Skin epidermis (tissue), 12 donors: ENCODE results near the gene NRAS.
A peak's percentile ranks its signal among the peaks of the same experiment; 100 is the strongest.

Source experiments
- H3K27ac ChIP-seq, 21 experiments: fragments of 200-600 bp; sonication (generic) in 11 of 21; one replicate each; pipeline ENCODE4 v1.5.0; 2020; ENCODE audit warnings: mild to moderate bottlenecking in 3 of 21, inconsistent platforms in 2 of 21, moderate library complexity in 2 of 21
- H3K4me3 ChIP-seq, 7 experiments: fragments of 200-600 bp; sonication (generic) in 2 of 7; one replicate each; pipeline ENCODE4 v1.5.0; 2020; ENCODE audit warnings: inconsistent platforms in 2 of 7, mild to moderate bottlenecking in 2 of 7, moderate library complexity in 1 of 7

The NRAS gene

DNA sequence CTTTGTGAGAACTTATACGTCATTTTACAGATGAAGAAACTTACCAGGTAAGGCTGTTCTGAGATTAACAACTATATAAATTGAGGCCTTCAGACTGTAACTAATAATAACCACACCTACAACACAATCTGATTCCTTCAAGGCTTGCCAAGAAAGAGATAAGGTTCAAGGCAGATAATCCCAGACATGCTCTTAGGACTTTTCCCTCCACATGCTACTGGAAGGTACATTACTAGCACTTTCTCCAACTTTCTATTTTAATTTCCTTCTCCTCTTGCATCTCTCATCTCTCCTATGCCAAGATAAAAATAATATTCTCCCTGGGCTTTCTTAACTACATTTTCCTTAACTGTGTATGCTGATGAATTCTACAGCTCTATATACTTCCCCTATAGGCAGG lies 18.9 kb upstream of the NRAS start:
- H3K27ac ChIP-seq = no peak overlapping the region
- no peak overlapping the region for H3K4me3 ChIP-seq

DNA sequence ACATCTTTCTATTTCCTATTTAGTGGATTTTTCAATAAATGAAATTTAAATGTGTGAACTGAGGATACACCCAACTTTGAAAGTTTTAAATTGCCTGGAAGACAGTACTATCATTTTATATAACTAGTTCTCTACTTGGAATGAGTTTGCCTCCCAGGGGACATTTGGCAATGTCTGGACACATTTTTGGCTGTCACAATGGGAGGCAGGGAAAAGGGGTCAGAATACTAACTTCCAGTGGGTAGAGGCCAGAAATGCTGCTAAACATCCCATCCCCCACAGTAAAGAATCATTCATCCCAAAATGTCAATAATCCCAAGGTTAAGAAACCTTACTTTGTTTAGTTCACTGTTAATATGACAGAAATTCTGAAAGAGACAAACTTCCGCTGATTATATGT lies 13.2 kb upstream of the NRAS start:
- Histone ChIP-seq H3K4me3 (no peak overlapping the region), H3K27ac (no peak overlapping the region)

- H3K27ac ChIP-seq = no peak overlapping the region
- no peak overlapping the region for H3K4me3 ChIP-seq
Observed at GRCh38 chr1:114728553-114728952, 12.0 kb upstream of the NRAS start.

DNA sequence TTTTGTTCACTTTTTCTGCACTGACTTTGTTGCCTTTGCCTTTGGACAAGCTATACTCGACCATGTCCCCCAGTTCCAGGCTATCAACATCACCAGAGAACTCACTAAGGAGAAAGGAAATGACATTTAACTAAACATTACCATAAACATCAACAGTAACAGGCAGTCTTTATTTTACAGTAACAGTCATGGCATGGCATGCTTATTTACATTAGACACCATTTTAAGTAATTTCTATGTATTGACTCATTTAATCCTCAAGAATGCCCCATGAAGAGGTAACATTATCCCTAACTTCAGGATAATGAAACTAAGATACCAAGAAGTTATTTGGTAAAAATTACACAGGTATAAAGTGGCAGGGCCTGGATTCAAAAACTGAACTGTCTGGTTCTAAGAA lies 8.7 kb upstream of the NRAS start:
- Histone ChIP-seq H3K27ac (no peak overlapping the region), H3K4me3 (no peak overlapping the region)

DNA sequence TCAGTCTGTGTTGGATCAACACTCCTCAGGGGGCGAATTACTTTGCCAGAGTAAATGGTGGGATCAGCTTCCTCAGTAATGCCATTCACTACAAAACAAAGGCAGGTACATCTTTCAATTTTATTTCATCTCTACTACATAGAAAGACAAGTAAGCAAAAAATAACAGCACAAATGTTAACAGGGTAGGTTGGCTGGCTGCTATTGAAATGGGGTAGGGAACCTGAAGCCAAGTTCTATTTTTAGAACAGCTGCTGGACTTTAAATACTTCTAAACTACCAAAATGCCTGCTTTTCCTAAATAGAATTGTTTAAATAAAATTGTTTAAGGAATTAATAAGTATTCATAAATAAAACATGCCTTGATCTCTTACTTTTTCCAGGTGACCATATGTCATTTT lies 7.3 kb upstream of the NRAS start:
- H3K4me3 ChIP-seq = no peak overlapping the region
- no peak overlapping the region for H3K27ac ChIP-seq

- no peak overlapping the region for H3K27ac ChIP-seq
- no peak overlapping the region for H3K4me3 ChIP-seq
Observed at GRCh38 chr1:114723457-114723856, 6.9 kb upstream of the NRAS start.

GRCh38 chr1:114720492-114720891 lies 3.9 kb upstream of the NRAS start:
- Histone ChIP-seq H3K27ac (peak overlapping the region in 7 of 21 experiments; percentile 8 to 65 (median 59)), H3K4me3 (no peak overlapping the region)

- Histone ChIP-seq H3K27ac (peak overlapping the region in 11 of 21 experiments; percentile 9 to 65 (median 56)), H3K4me3 (no peak overlapping the region)
Observed at GRCh38 chr1:114719424-114719787, 2.8 kb upstream of the NRAS start.

GRCh38 chr1:114718661-114719423 lies 2.3 kb upstream of the NRAS start:
- no peak overlapping the region for H3K4me3 ChIP-seq
- peak overlapping the region in 14 of 21 experiments; percentile 8 to 65 (median 49) for H3K27ac ChIP-seq

DNA sequence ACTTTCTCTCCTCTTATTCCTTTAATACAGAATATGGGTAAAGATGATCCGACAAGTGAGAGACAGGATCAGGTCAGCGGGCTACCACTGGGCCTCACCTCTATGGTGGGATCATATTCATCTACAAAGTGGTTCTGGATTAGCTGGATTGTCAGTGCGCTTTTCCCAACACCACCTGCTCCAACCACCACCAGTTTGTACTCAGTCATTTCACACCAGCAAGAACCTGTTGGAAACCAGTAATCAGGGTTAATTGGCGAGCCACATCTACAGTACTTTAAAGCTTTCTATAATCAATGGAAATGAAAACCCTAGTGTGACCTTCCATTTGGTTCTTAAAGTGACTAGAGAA lies 643 bp downstream of the NRAS start:
- H3K4me3 ChIP-seq = peak overlapping the region; percentile 52 to 93 (median 74)

GRCh38 chr1:114712977-114713376 lies 3.6 kb downstream of the NRAS start:
- Histone ChIP-seq H3K27ac (no peak overlapping the region), H3K4me3 (no peak overlapping the region)

More for the DNA sequence above, 643 bp downstream of the NRAS start:
- H3K27ac ChIP-seq = peak overlapping the region in 20 of 21 experiments; percentile 89 to 99 (median 96)

GRCh38 chr1:114710360-114710759 lies 6.2 kb downstream of the NRAS start:
- Histone ChIP-seq H3K27ac (no peak overlapping the region), H3K4me3 (no peak overlapping the region)

GRCh38 chr1:114707604-114708003 lies 9.0 kb downstream of the NRAS start:
- no peak overlapping the region for H3K27ac ChIP-seq
- no peak overlapping the region for H3K4me3 ChIP-seq

DNA sequence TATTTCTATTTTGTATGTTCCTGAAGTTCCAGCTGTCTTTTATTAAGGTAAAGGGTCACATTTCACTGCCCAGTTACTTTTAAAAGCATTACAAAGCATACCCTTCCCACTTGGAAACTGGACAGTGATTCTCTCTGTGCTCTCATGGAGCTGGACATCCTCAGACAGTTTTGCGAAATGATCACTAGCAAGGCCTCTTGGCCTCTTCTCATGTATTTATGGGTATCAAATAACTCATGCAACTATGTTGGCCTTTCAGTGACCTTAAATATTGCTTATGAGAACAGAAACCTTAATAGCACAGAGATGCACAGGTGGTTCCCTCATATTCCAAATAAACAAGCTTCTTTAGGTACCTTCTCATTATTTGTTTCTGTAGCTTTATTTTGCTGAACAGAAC lies 13.3 kb downstream of the NRAS start:
- H3K27ac ChIP-seq = no peak overlapping the region
- H3K4me3 ChIP-seq = no peak overlapping the region

DNA sequence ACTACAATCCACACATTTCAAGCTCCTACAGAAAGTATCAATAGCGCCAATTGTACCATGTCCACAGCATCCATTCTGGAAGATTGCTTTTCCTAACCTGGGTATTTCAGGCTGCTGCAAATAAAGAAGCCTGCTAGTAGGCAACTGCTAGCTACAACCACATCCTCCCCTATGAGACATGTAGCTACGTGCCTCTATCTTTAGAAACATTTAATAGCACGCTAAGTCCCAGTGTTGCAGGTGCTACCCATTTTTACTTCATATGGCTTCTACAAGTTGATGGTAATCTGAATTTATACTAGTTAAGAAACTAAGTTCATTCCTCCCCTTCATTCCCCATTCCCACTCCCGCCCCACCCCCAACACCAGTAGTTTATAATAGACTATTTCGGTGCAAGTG lies 13.8 kb downstream of the NRAS start:
- no peak overlapping the region for H3K4me3 ChIP-seq
- H3K27ac ChIP-seq = no peak overlapping the region

GRCh38 chr1:114701931-114702330 lies 14.6 kb downstream of the NRAS start:
- Histone ChIP-seq H3K4me3 (no peak overlapping the region), H3K27ac (no peak overlapping the region)

GRCh38 chr1:114700036-114700600 lies 16.5 kb downstream of the NRAS start:
- Histone ChIP-seq H3K27ac (no peak overlapping the region), H3K4me3 (no peak overlapping the region)

DNA sequence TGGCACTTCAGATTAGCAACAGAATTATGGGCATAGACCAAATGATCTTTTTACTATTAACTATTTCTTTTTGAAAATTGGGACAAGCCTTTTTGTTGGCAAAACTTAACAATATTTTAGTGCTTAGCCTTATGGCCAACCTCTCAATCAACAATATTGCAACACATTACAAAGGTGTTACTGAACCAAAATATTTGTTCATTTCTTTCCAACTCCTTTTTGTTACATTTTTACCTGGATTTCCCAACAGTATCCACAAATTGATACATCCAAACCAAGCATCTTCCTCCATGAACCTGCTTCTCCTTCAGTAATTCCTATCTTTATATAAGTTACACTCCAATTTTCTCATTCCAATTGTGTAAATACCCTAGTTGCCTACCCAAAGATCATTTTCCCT lies 19.8 kb downstream of the NRAS start:
- H3K27ac ChIP-seq = no peak overlapping the region
- no peak overlapping the region for H3K4me3 ChIP-seq

GRCh38 chr1:114695430-114696058 lies 21.0 kb downstream of the NRAS start, which contains the start of gene AMPD1:
AMPD1 (minus strand) TSS chr1:114695546; CDS start chr1:114695471, 75 bp downstream.
- Histone ChIP-seq H3K4me3 (no peak within 1 kb of the TSS), H3K27ac (no peak within 1 kb of the TSS)

DNA sequence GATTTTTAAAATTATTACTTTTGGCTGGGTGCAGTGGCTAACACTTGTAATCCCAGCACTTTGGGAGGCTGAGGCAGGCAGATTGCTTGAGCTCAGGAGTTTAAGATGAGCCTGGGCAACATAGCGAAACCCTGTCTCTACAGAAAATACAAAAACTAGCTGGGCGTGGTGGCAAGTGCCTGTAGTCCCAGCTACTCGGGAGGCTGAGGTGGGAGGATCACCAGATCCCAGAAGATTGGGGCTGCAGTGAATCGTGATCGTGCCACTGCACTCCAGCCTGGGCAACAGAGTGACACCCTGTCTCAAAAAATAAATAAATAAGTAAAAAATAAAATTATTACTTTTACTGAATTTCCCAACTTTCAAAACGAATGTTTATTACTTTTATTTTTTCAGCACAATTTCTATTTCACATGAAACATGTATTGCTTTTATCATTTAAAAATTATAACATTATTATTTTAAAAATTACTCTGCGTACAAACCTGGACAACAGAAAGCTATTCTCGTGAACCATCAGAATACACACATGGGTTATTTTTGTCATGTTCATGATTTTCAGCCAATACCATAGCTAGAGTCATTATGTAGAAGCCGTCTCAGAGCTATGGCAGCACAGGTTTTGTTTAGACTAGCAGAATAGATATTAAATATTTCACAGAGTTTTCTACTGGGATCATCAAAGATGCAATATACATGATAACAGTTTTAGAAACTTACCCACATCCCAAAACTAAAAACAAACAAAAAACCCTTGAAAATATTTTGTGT lies 21.8 kb downstream of the NRAS start:
- H3K27ac ChIP-seq = no peak overlapping the region
- H3K4me3 ChIP-seq = no peak overlapping the region
